Activated CD8-positive, alpha-beta memory T cell treated with anti-CD3 and anti-CD28 coated beads for 48 hours (primary cell): Measurements from ENCODE around the gene CASP6.
"Not testable (repeated sequence)": the region's sequence is repeated elsewhere in the genome, so short reads cannot be mapped to it uniquely, and the experiment has no call there.

ENCODE experiments used
- DNase-seq, 3 experiments: peaks; one replicate each; pipeline ENCODE4 v3.0.0-alpha.2; 2020; ENCODE audit warnings: low read depth in 2 of 3, low spot score in 2 of 3

The CASP6 gene

GRCh38 chr4:109721033-109721432, 17.8 kb upstream of the CASP6 start:
- DNase-seq = no peak

- DNase-seq = no peak
Measured at GRCh38 chr4:109719604-109720003, 16.4 kb upstream of the CASP6 start.

- no peak for DNase-seq
Measured at GRCh38 chr4:109718759-109719158, 15.5 kb upstream of the CASP6 start.

GRCh38 chr4:109713500-109713899, 10.3 kb upstream of the CASP6 start:
- DNase-seq = no peak

GRCh38 chr4:109708990-109709389, 5.7 kb upstream of the CASP6 start:
- DNase-seq = no peak

GRCh38 chr4:109708435-109708834, 5.2 kb upstream of the CASP6 start:
- DNase-seq = no peak

- DNase-seq = no peak
Measured at GRCh38 chr4:109703664-109704361, 568 bp upstream of the CASP6 start.

GRCh38 chr4:109701566-109702410, 1.5 kb downstream of the CASP6 start:
- DNase-seq = no peak

GRCh38 chr4:109699553-109700225, 3.6 kb downstream of the CASP6 start:
- DNase-seq = no peak

- DNase-seq = no peak
Measured at GRCh38 chr4:109698656-109699055, 4.6 kb downstream of the CASP6 start.

- no peak for DNase-seq
Measured at GRCh38 chr4:109691411-109691920, 11.8 kb downstream of the CASP6 start.

GRCh38 chr4:109690690-109691410, 12.4 kb downstream of the CASP6 start:
- no peak for DNase-seq

- DNase-seq = no peak
Measured at GRCh38 chr4:109684727-109685126, 18.5 kb downstream of the CASP6 start.

GRCh38 chr4:109683621-109684253, 19.5 kb downstream of the CASP6 start:
- no peak for DNase-seq

GRCh38 chr4:109682875-109683274, 20.4 kb downstream of the CASP6 start:
- no peak for DNase-seq

GRCh38 chr4:109678925-109679324, 24.3 kb downstream of the CASP6 start:
- DNase-seq = not testable (repeated sequence)

GRCh38 chr4:109678472-109678871, 24.8 kb downstream of the CASP6 start:
- not testable (repeated sequence) for DNase-seq

GRCh38 chr4:109676886-109677285, 26.4 kb downstream of the CASP6 start:
- DNase-seq = no peak

GRCh38 chr4:109675843-109676242, 27.4 kb downstream of the CASP6 start:
- no peak for DNase-seq

GRCh38 chr4:109675181-109675580, 28.1 kb downstream of the CASP6 start:
- DNase-seq = no peak

GRCh38 chr4:109673303-109673702, 29.9 kb downstream of the CASP6 start:
- DNase-seq = no peak
